Measurements from ENCODE around the gene IRAK2. TPM values are rescaled to one million over a fixed set of nuclear protein-coding genes. Genes with fewer than 3 reads are reported as not detected.

Gene IRAK2, protein sequence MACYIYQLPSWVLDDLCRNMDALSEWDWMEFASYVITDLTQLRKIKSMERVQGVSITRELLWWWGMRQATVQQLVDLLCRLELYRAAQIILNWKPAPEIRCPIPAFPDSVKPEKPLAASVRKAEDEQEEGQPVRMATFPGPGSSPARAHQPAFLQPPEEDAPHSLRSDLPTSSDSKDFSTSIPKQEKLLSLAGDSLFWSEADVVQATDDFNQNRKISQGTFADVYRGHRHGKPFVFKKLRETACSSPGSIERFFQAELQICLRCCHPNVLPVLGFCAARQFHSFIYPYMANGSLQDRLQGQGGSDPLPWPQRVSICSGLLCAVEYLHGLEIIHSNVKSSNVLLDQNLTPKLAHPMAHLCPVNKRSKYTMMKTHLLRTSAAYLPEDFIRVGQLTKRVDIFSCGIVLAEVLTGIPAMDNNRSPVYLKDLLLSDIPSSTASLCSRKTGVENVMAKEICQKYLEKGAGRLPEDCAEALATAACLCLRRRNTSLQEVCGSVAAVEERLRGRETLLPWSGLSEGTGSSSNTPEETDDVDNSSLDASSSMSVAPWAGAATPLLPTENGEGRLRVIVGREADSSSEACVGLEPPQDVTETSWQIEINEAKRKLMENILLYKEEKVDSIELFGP
- 10.5 to 14.4 TPM (median 12.8 TPM) in 5 replicates for total RNA-seq (2022; extraction: Qiagen RNA extraction)

DNA sequence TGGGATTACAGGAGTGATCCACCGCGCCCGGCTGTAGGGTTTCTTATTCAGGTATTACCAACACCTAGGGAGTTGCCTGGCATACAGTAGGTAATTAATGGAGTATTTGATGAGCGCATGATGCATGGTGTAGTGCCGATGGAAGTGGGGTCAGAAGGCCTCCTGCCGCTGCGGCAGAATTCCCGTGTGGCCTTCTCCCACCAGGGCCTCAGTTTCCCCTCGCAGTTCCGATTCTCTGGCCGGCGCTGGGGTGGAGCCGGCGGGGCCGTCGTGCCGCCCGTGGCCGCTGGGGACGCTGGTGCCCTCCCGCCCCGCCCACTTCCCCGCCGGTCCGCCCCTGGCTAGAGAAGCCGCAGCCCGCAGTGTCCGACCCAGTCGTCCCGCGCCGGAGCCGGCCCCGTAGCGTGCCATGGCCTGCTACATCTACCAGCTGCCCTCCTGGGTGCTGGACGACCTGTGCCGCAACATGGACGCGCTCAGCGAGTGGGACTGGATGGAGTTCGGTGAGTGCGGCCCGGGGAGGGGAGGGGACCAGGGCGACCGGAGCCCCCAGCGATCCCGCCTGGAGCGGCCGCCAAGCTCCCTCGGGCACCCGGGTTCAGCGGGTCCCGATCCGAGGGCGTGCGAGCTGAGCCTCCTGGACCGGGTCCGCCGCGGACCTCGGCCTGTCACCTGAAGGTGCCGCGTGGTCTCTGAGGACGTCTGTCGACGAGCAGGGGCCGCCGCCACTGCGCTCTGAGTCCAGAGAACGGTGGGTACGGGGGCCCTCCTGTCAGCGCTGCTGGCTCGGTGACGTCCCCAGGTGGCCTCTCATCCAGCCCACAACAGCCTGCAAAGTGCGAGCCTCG lies at the start of gene IRAK2:
IRAK2 (plus strand) TSS at position 374 of the 848 bp plus-strand sequence; CDS start at position 410, 36 bp downstream.

DNA sequence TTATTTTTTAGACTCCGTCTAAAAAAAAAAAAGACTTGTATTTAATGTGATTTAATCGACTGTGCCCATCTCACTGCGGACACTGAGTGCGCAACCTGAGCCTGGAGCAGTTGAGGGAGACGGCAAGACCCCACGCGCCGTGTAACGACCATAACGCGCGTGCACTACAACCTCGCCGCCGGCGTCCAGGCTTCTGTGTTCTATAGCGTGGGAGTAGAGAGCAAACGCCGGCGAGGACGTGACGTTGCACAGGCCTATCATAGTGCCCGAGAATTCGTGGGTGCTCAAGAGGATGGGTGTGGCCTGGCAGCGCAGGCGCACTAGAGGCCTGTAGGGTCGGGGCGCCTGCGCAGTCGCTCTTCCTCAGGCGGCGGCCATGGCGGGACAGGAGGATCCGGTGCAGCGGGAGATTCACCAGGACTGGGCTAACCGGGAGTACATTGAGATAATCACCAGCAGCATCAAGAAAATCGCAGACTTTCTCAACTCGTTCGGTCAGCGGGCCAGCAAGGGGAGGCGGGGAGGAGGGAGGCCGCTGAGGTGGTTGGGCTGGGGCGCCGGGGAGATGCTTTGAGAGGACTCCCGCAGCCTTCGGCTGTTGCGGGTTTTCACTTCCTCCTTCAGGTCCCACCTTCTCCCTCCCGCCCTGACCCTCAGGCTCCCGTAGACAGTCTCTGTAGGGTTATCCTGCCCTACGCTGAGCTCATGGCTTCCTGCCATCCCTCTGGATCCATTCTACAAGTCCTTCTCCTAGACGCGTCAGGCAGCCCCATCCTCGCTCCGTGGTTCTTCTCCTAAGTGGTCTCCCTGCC lies 49.2 kb upstream of the IRAK2 start, which contains the start of gene BRK1:
BRK1 (plus strand) TSS at position 350 of the 812 bp plus-strand sequence; CDS start at position 377, 27 bp downstream.

DNA sequence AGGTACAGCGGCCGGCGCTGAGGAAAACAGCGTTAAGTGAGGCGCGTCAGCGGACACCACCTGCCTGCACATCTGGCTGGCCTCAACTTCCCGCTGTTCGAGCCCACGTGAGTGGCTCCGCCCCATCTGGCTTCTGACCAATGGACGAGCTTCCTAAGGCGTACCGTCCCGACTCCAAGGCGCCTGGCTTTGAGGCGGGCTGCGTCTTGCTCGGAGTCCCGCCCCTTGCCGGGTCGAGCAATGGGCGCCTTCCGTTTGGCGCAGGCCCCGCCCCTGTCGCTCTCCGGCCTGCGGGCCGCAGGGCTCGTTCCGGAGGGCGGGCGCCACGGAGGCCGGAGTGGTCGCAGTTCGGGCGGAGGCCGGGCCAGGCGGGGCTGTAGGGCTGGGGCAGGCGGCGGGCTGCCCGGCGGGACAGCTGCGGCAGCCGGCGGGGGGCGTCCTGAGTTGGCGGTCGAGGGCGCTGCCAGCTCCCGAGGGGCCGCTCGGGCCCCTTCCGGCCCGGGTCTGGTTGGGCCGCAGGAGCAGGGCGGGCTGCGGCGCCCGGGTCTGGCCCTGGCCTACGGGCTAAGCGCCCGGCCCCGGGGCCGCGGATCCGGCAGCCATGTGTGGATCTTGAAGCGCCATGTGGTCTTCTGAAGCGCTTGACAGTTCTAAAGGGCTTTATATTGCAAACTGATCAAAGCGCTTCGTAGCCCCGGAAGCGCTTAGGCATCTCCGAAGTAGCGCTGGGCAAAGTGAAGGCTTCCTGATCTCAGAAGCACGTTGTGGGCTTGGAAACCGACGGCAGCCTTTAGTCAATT lies 83.7 kb downstream of the IRAK2 start, which contains the start of gene TATDN2:
TATDN2 (plus strand) TSS at position 276 of the 800 bp plus-strand sequence. CDS start 742 bp downstream, outside the sequence.

DNA sequence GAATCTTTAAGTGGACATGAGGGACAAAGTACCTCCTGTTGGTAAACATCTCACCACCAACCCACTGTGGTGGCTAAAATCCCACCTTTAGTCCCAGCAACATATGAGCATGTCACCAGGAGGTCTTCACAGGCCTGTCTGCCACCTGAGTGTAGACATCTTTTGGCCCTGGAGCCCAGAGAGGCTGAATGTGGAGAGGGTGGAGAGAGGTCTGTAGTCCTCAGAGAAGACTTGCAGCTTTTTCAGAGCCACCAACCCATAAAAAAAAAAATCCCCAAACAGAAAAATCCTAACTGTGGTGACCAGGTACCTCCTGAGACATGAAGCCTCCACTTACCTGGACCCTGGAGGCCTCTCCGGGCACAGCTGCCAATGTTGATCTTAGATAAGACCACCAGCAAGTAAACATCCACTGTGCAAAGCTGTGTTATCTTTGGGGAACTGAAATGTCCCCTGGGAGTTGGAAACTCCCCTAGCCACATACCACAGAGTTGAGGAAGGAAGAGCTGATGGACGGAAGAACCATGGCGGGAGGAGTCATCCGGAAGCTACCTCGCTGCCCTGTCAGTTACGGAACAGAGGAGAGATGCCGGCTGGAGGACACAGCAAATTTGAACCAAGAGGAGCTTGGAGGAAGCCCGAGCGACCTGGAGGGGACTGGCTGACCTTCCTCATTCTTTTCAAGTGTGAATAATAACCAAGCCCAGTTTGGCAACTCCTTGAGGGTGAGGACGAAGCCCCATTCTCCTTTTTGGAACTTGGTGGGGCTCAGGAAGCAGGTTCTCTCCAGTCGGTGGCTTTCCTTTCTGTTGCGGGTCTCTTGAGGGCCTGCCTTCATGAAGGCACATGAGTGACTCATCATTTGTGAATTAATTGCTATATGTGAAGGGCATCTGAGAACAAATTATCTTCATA lies 128.0 kb downstream of the IRAK2 start, which contains the start of gene GHRL:
GHRL (minus strand) TSS at position 443 of the 915 bp plus-strand sequence. CDS start 2,767 bp downstream, outside the sequence.

Other genes starting within 250 kb of the IRAK2 start
- 28.0 to 34.0 TPM (median 32.0 TPM) in 5 replicates for gene IL17RC, start 247.8 kb upstream of the IRAK2 start, total RNA-seq (2022; extraction: Qiagen RNA extraction)
- gene CRELD1, start 231.1 kb upstream of the IRAK2 start, total RNA-seq (2022; extraction: Qiagen RNA extraction), result 11.5 to 14.5 TPM (median 12.9 TPM) in 5 replicates
- 1.2 to 1.9 TPM (median 1.8 TPM) in 5 replicates for gene PRRT3, start 212.5 kb upstream of the IRAK2 start, total RNA-seq (2022; extraction: Qiagen RNA extraction)
- gene EMC3, start 178.1 kb upstream of the IRAK2 start, total RNA-seq (2022; extraction: Qiagen RNA extraction), result 108 to 142 TPM (median 112 TPM) in 5 replicates
- 16.8 to 19.2 TPM (median 17.6 TPM) in 5 replicates for gene FANCD2, start 138.5 kb upstream of the IRAK2 start, total RNA-seq (2022; extraction: Qiagen RNA extraction)
- not detected in 5 replicates for gene FANCD2OS, start 56.7 kb upstream of the IRAK2 start, total RNA-seq (2022; extraction: Qiagen RNA extraction)
- 158 to 174 TPM (median 167 TPM) in 5 replicates for gene BRK1, start 49.2 kb upstream of the IRAK2 start, total RNA-seq (2022; extraction: Qiagen RNA extraction)
- gene VHL, start 23.1 kb upstream of the IRAK2 start, total RNA-seq (2022; extraction: Qiagen RNA extraction), result 27.2 to 30.2 TPM (median 29.0 TPM) in 5 replicates
- 29.1 to 36.9 TPM (median 31.7 TPM) in 5 replicates for gene TATDN2, start 83.5 kb downstream of the IRAK2 start, total RNA-seq (2022; extraction: Qiagen RNA extraction)
- gene GHRL, start 128.0 kb downstream of the IRAK2 start, total RNA-seq (2022; extraction: Qiagen RNA extraction), result not detected in 5 replicates
- gene SEC13, start 156.2 kb downstream of the IRAK2 start, total RNA-seq (2022; extraction: Qiagen RNA extraction), result 217 to 226 TPM (median 218 TPM) in 5 replicates